Measurements from ENCODE around the gene AIFM1. TPM values are rescaled to one million over a fixed set of nuclear protein-coding genes. Genes with fewer than 3 reads are reported as not detected.

Gene AIFM1
- polyA plus RNA-seq, 2 of the 4 experiments (the other 2 are of a cell fraction): 90.2 to 103 TPM

- Histone ChIP-seq H3K9me3 (no peaks in the 10 kb centered on the region), H3K27ac (peak overlapping the region; percentile 94 to 100; a peak in 5 of 6 replicates), H3K4me2 (peak overlapping the region; percentile 76), H3K4me3 (no peak overlapping the region; the same call in 2 of the 3 replicates), H3K4me1 (peaks cover 30% of the 10 kb centered on the region)
- FAIRE-seq: no peak
- DNase-seq (ENCODE audit: low read depth in 1 of 2, low spot score in 1 of 2): no peak
- ATAC-seq: no peak
- CTCF ChIA-PET: interaction anchor here (0.7 to 8.4 kb wide), 22 partner anchors 9 to 831 kb away, joined by 3 to 91 read pairs (median 4); no protein-coding TSS in a partner anchor
- TF ChIP-seq, protein P1, sequence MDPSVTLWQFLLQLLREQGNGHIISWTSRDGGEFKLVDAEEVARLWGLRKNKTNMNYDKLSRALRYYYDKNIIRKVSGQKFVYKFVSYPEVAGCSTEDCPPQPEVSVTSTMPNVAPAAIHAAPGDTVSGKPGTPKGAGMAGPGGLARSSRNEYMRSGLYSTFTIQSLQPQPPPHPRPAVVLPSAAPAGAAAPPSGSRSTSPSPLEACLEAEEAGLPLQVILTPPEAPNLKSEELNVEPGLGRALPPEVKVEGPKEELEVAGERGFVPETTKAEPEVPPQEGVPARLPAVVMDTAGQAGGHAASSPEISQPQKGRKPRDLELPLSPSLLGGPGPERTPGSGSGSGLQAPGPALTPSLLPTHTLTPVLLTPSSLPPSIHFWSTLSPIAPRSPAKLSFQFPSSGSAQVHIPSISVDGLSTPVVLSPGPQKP (IDR thresholded peaks at IDR 0.05; ENCODE audit: low read depth, low read length): no peak
- TF ChIP-seq CTCF (IDR thresholded peaks at IDR 0.05): no peak
- TF ChIP-seq, protein P2, sequence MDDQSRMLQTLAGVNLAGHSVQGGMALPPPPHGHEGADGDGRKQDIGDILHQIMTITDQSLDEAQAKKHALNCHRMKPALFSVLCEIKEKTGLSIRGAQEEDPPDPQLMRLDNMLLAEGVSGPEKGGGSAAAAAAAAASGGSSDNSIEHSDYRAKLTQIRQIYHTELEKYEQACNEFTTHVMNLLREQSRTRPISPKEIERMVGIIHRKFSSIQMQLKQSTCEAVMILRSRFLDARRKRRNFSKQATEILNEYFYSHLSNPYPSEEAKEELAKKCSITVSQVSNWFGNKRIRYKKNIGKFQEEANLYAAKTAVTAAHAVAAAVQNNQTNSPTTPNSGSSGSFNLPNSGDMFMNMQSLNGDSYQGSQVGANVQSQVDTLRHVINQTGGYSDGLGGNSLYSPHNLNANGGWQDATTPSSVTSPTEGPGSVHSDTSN (IDR thresholded peaks at IDR 0.05): no peak
- no peak for TF ChIP-seq USF2 (IDR thresholded peaks at IDR 0.05)
- no peak for TF ChIP-seq BCL3 (IDR thresholded peaks at IDR 0.05)
- TF ChIP-seq ZC3H11A (IDR thresholded peaks at IDR 0.05): no peak
- POLR2A ChIA-PET: interaction anchor here (0.7 to 1.4 kb wide), 4 partner anchors 10 to 221 kb away, joined by 3 to 8 read pairs (median 3); no protein-coding TSS in a partner anchor
- WGBS (ENCODE audit: missing lambda C conversion rate): 91% methylated on average over 10 of the region's 13 CpGs
These were observed 44.2 kb downstream of the AIFM1 start for GRCh38 chrX:130121505-130121800.

DNA sequence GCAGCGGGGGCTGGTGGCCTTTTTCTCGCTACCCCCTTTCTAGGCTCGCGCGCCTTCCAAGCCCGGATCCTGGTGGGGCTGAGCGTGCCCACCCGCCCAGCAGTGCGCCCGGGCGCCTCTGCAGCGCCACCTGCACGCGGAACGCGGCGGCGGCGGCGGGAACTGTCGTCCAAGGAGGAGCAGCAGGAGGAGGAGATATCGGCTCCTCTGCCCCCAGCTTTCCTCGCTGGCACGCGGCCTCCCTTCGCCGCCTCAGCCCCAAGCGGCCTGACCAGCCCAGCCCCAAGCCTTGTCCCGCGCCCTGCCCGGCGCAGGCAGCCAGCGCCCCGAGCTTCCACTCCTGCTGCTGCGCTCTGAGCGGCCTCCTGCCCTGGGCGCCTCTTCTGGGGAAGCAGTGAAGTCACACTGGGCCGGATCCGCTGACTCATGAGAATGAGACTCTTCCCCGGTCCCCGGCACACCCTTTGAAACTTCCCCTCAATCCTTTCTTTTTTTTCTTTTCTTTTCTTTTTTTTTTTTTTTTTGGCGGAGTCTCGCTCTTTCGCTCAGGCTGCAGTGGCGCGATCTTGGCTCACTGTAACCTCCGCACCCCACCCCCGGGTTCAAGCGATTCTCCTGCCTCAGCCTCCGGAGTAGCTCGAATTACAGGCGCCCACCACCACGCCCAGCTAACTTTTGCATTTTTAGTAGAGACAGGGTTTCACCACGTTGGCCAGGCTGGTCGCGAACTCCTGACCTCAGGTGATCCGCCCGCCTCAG lies 44.7 kb downstream of the AIFM1 start:
- peak overlapping the region; percentile 46 for H3K4me3 ChIP-seq
- peaks cover 30% of the 10 kb centered on the region for H3K4me1 ChIP-seq
- FAIRE-seq: no peak
- ChIA-PET CTCF (interaction anchor here (0.7 to 8.4 kb wide), 32 partner anchors 8 to 831 kb away, joined by 3 to 91 read pairs (median 4); no protein-coding TSS in a partner anchor), POLR2A (interaction anchor here (0.7 to 1.4 kb wide), 4 partner anchors 10 to 221 kb away, joined by 3 to 8 read pairs (median 3); no protein-coding TSS in a partner anchor)
- H3K4me2 ChIP-seq: peak overlapping the region; percentile 76
- 16% methylated on average over 29 of the region's 58 CpGs for WGBS (ENCODE audit: missing lambda C conversion rate)
- ATAC-seq: peak; percentile 91 to 92
- H3K9me3 ChIP-seq: no peaks in the 10 kb centered on the region
- H3K27ac ChIP-seq: peak overlapping the region; percentile 94 to 100
- DNase-seq (ENCODE audit: low read depth in 1 of 2, low spot score in 1 of 2): peak; percentile 73 to 84
- TF ChIP-seq EHF (CRISPR knock-in tag; IDR thresholded peaks at IDR 0.05) (no peak), RNF2 (IDR thresholded peaks at IDR 0.05; ENCODE audit: borderline replicate concordance, low read depth) (no peak), HOXB13 (CRISPR knock-in tag; IDR thresholded peaks at IDR 0.05; ENCODE audit: low read depth) (peak; percentile 33; the same call in 1 of the 2 replicates), FOXS1 (CRISPR knock-in tag; IDR thresholded peaks at IDR 0.05) (no peak), RARB (CRISPR knock-in tag; IDR thresholded peaks at IDR 0.05) (no peak), NR3C1 (IDR thresholded peaks at IDR 0.05) (no peak), JUNB (IDR thresholded peaks at IDR 0.05) (no peak), BHLHE40 (IDR thresholded peaks at IDR 0.05; ENCODE audit: low read depth, low read length) (no peak), SMC3 (IDR thresholded peaks at IDR 0.05) (peak; percentile 64), HOXB5 (CRISPR knock-in tag; IDR thresholded peaks at IDR 0.05) (no peak), ZC3H11A (IDR thresholded peaks at IDR 0.05) (no peak), FOSL2 (IDR thresholded peaks at IDR 0.05) (no peak), FOSL2 (CRISPR knock-in tag; IDR thresholded peaks at IDR 0.05) (peak; percentile 18), FOSB (CRISPR knock-in tag; IDR thresholded peaks at IDR 0.05) (no peak), RAD21 (conservative IDR thresholded peaks at IDR 0.05 in 1 of 2, IDR thresholded peaks at IDR 0.05 in 1 of 2) (peak; percentile 38 to 58; a peak in 4 of 5 replicates), USF2 (IDR thresholded peaks at IDR 0.05) (no peak), POLR2A (IDR thresholded peaks at IDR 0.05; ENCODE audit: low read length) (no peak), NFE2L2 (conservative IDR thresholded peaks at IDR 0.05; ENCODE audit: low read length) (no peak), E2F6 (IDR thresholded peaks at IDR 0.05; ENCODE audit: borderline replicate concordance, low read depth) (peak; percentile 88), JUN (IDR thresholded peaks at IDR 0.05) (peak in 1 of 2 experiments; percentile 32; a peak in 1 of 5 replicates), CBX8 (IDR thresholded peaks at IDR 0.05) (no peak), MAZ (IDR thresholded peaks at IDR 0.05; ENCODE audit: borderline replicate concordance, low read depth, low read length) (no peak), ESRRA (IDR thresholded peaks at IDR 0.05; ENCODE audit: borderline replicate concordance, low read length) (no peak), PHF8 (IDR thresholded peaks at IDR 0.05; ENCODE audit: borderline replicate concordance, low read depth) (peak; percentile 25; the same call in 1 of the 2 replicates)
- TF ChIP-seq, protein P3, sequence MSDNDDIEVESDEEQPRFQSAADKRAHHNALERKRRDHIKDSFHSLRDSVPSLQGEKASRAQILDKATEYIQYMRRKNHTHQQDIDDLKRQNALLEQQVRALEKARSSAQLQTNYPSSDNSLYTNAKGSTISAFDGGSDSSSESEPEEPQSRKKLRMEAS (IDR thresholded peaks at IDR 0.05): peak; percentile 82

Data from A549 (cell line).